ENCODE measurements around the gene GALNT11. TPM values are rescaled to one million over a fixed set of nuclear protein-coding genes. Genes with fewer than 3 reads are reported as not detected.

The GALNT11 gene
- total RNA-seq, 1 donor from 2014 or later: 9.0 TPM

GRCh38 chr7:151987748-151988529 lies 37.5 kb upstream of the GALNT11 start:
- ChIA-PET CTCF (no interaction called here), POLR2A (no interaction called here)
- Mint-ChIP-seq H3K27me3 (peaks cover 27% of the 10 kb centered on the region), H3K9me3 (no peaks in the 10 kb centered on the region), H3K4me1 (no peaks in the 10 kb centered on the region), H3K27ac (no peak overlapping the region), H3K4me3 (no peak overlapping the region), H3K36me3 (ENCODE audit: low read depth) (no peaks in the 10 kb centered on the region)
- intact Hi-C loops (cut with micrococcal nuclease): no loop called here
- no peak for TF ChIP-seq CTCF (IDR thresholded peaks at IDR 0.05)
- ATAC-seq (ENCODE audit: low read depth) (no peak), DNase-seq (no peak)

GRCh38 chr7:151992375-151992774 lies 33.1 kb upstream of the GALNT11 start:
- Mint-ChIP-seq H3K27ac (no peak overlapping the region), H3K4me3 (no peak overlapping the region), H3K9me3 (no peaks in the 10 kb centered on the region), H3K4me1 (no peaks in the 10 kb centered on the region), H3K36me3 (ENCODE audit: low read depth) (no peaks in the 10 kb centered on the region), H3K27me3 (peaks cover 28% of the 10 kb centered on the region)
- POLR2A ChIA-PET: no interaction called here
- intact Hi-C loops (cut with micrococcal nuclease): loop anchor here (1.0 kb wide), 1 partner anchor 209 kb away; no protein-coding TSS in a partner anchor
- ATAC-seq (ENCODE audit: low read depth): peak; percentile 77
- TF ChIP-seq CTCF (IDR thresholded peaks at IDR 0.05): no peak
- DNase-seq: no peak
- CTCF ChIA-PET: no interaction called here

- CTCF ChIA-PET: no interaction called here
- no peak for TF ChIP-seq CTCF (IDR thresholded peaks at IDR 0.05)
- no peak for DNase-seq
- Mint-ChIP-seq H3K27me3 (peaks cover 28% of the 10 kb centered on the region), H3K27ac (no peak overlapping the region), H3K4me3 (no peak overlapping the region), H3K36me3 (ENCODE audit: low read depth) (no peaks in the 10 kb centered on the region), H3K9me3 (no peaks in the 10 kb centered on the region), H3K4me1 (no peaks in the 10 kb centered on the region)
- intact Hi-C loops (cut with micrococcal nuclease): no loop called here
- POLR2A ChIA-PET: no interaction called here
- ATAC-seq (ENCODE audit: low read depth): no peak
Measured at GRCh38 chr7:151993977-151994676, 31.3 kb upstream of the GALNT11 start.

GRCh38 chr7:151999424-152000090 lies 25.9 kb upstream of the GALNT11 start:
- POLR2A ChIA-PET: no interaction called here
- H3K27ac Mint-ChIP-seq: no peak overlapping the region
- intact Hi-C loops (cut with micrococcal nuclease): no loop called here

More at GRCh38 chr7:151999424-152000090, 25.9 kb upstream of the GALNT11 start:
- TF ChIP-seq CTCF (IDR thresholded peaks at IDR 0.05): no peak
- ATAC-seq (ENCODE audit: low read depth) (no peak), DNase-seq (no peak)
- Mint-ChIP-seq H3K9me3 (no peaks in the 10 kb centered on the region), H3K27me3 (peaks cover 15% of the 10 kb centered on the region), H3K4me1 (no peaks in the 10 kb centered on the region), H3K4me3 (no peak overlapping the region), H3K36me3 (ENCODE audit: low read depth) (no peaks in the 10 kb centered on the region)
- CTCF ChIA-PET: no interaction called here
